ENCODE measurements around the gene ADORA3. TPM values are rescaled to one million over a fixed set of nuclear protein-coding genes. Genes with fewer than 3 reads are reported as not detected.

The ADORA3 gene
- total RNA-seq, 1 experiment from 2014 or later: not detected

DNA sequence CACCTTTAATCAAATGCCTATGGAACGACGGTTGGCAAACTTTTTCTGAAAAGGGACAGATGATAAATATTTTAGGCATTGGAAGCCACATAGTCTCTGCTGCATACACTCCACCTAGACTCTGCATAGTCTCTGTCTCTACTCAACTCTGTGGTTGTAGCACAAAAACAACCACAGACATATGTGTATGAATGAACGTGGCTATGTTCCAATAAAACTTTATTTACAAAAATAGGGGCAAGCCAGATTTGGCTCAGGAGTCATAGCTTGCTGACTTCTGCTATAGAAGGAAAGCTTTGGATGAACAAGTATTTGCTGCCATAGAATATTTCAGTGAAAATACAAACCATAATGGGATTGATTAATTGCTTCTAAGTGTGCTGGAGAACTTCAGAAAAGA lies 37.5 kb upstream of the ADORA3 start:
- no peaks in the 10 kb centered on the region for H3K36me3 ChIP-seq (ENCODE audit: control insufficient read depth, insufficient read depth, low read length)
- DNase-seq (ENCODE audit: low read depth, low spot score) (no peak), ATAC-seq (no peak)
- ChIA-PET CTCF (no interaction called here), POLR2A (no interaction called here)
- H3K27ac ChIP-seq (ENCODE audit: low read length): no peak overlapping the region
- intact Hi-C loops (cut with micrococcal nuclease; ENCODE audit: unreplicated experiment): no loop called here
- in situ Hi-C loops (cut with HindIII; ENCODE audit: low pct_unique_long_range_greater_than_20kb, low sequenced_read_pairs): no loop called here
- no peak overlapping the region for H3K4me3 ChIP-seq (ENCODE audit: low read depth in 2 of 2, low read length in 2 of 2)
- no peaks in the 10 kb centered on the region for H3K27me3 ChIP-seq (ENCODE audit: control insufficient read depth, insufficient read depth, low read length)
- BruUV-seq (replicated peaks): no TSS peak
- 0 out of 2 replicates have a peak, but pooled peaks cover under 1% of the 10 kb centered on the region for H3K4me1 ChIP-seq (ENCODE audit: control insufficient read depth, insufficient read depth, low read length)
- TF ChIP-seq, protein P1, sequence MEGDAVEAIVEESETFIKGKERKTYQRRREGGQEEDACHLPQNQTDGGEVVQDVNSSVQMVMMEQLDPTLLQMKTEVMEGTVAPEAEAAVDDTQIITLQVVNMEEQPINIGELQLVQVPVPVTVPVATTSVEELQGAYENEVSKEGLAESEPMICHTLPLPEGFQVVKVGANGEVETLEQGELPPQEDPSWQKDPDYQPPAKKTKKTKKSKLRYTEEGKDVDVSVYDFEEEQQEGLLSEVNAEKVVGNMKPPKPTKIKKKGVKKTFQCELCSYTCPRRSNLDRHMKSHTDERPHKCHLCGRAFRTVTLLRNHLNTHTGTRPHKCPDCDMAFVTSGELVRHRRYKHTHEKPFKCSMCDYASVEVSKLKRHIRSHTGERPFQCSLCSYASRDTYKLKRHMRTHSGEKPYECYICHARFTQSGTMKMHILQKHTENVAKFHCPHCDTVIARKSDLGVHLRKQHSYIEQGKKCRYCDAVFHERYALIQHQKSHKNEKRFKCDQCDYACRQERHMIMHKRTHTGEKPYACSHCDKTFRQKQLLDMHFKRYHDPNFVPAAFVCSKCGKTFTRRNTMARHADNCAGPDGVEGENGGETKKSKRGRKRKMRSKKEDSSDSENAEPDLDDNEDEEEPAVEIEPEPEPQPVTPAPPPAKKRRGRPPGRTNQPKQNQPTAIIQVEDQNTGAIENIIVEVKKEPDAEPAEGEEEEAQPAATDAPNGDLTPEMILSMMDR (IDR thresholded peaks at IDR 0.05): no peak
- TF ChIP-seq SIN3A (IDR thresholded peaks at IDR 0.05; ENCODE audit: borderline replicate concordance, insufficient read depth, low read depth, low read length) (no peak), POLR2AphosphoS5 (IDR thresholded peaks at IDR 0.05; ENCODE audit: low read depth, low read length) (no peak), TCF7L2 (IDR thresholded peaks at IDR 0.05; ENCODE audit: low read depth, low read length) (no peak)
- TF ChIP-seq, protein P2, sequence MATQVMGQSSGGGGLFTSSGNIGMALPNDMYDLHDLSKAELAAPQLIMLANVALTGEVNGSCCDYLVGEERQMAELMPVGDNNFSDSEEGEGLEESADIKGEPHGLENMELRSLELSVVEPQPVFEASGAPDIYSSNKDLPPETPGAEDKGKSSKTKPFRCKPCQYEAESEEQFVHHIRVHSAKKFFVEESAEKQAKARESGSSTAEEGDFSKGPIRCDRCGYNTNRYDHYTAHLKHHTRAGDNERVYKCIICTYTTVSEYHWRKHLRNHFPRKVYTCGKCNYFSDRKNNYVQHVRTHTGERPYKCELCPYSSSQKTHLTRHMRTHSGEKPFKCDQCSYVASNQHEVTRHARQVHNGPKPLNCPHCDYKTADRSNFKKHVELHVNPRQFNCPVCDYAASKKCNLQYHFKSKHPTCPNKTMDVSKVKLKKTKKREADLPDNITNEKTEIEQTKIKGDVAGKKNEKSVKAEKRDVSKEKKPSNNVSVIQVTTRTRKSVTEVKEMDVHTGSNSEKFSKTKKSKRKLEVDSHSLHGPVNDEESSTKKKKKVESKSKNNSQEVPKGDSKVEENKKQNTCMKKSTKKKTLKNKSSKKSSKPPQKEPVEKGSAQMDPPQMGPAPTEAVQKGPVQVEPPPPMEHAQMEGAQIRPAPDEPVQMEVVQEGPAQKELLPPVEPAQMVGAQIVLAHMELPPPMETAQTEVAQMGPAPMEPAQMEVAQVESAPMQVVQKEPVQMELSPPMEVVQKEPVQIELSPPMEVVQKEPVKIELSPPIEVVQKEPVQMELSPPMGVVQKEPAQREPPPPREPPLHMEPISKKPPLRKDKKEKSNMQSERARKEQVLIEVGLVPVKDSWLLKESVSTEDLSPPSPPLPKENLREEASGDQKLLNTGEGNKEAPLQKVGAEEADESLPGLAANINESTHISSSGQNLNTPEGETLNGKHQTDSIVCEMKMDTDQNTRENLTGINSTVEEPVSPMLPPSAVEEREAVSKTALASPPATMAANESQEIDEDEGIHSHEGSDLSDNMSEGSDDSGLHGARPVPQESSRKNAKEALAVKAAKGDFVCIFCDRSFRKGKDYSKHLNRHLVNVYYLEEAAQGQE (IDR thresholded peaks at IDR 0.05; ENCODE audit: insufficient read depth in 1 of 2, low read depth in 2 of 2, low read length in 1 of 2): no peak
- H3K9me3 ChIP-seq (ENCODE audit: control insufficient read depth, insufficient read depth, low read depth, low read length): no peaks in the 10 kb centered on the region

DNA sequence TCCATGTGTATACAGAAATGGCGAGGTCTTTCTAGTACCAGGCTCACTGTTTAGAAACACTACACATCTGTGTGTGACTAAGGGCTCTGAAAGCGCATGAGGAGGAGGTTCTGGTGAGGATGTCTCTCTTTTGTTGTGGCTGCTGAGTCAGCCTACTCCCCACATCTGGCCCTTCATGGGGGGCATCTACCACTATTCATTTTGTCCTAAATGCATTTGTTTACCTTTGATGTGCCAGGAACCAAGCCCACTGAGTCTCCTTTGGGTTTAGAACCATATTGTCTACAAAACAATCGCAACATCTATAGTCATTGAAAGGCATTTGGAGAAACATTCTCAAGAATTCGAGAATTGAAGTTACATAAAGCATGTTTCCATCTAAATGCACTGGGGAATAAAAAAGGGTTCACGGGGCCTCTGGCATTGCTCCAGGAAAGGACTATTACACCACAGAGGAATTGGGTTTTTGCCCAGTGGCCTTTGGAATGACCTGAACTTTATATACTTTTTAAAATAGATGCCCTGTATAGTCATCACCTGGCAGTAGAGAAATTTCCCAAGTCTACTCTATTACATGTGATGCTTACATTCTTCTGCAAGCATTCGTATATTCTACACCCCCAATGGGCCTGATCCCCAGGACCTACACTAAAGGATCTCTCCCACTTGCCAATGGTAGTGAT lies 35.1 kb upstream of the ADORA3 start:
- Histone ChIP-seq H3K9me3 (ENCODE audit: control insufficient read depth, insufficient read depth, low read depth, low read length) (no peaks in the 10 kb centered on the region), H3K4me3 (ENCODE audit: low read depth in 2 of 2, low read length in 2 of 2) (no peak overlapping the region), H3K27ac (ENCODE audit: low read length) (no peak overlapping the region), H3K36me3 (ENCODE audit: control insufficient read depth, insufficient read depth, low read length) (no peaks in the 10 kb centered on the region), H3K4me1 (ENCODE audit: control insufficient read depth, insufficient read depth, low read length) (peaks cover 3% of the 10 kb centered on the region; the same call in 1 of the 2 replicates), H3K27me3 (ENCODE audit: control insufficient read depth, insufficient read depth, low read length) (no peaks in the 10 kb centered on the region)
- BruUV-seq (replicated peaks): no TSS peak
- intact Hi-C loops (cut with micrococcal nuclease; ENCODE audit: unreplicated experiment) (no loop called here), in situ Hi-C loops (cut with HindIII; ENCODE audit: low pct_unique_long_range_greater_than_20kb, low sequenced_read_pairs) (no loop called here)
- DNase-seq (ENCODE audit: low read depth, low spot score) (no peak), ATAC-seq (no peak)
- TF ChIP-seq, protein P2 (IDR thresholded peaks at IDR 0.05; ENCODE audit: insufficient read depth in 1 of 2, low read depth in 2 of 2, low read length in 1 of 2): no peak
- TF ChIP-seq POLR2AphosphoS5 (IDR thresholded peaks at IDR 0.05; ENCODE audit: low read depth, low read length) (no peak), SIN3A (IDR thresholded peaks at IDR 0.05; ENCODE audit: borderline replicate concordance, insufficient read depth, low read depth, low read length) (no peak), TCF7L2 (IDR thresholded peaks at IDR 0.05; ENCODE audit: low read depth, low read length) (no peak)
- TF ChIP-seq, protein P1 (IDR thresholded peaks at IDR 0.05): no peak
- ChIA-PET CTCF (no interaction called here), POLR2A (no interaction called here)

All from Panc1 (cell line).